Measurements from ENCODE around the gene IPO9. TPM values are rescaled to one million over a fixed set of nuclear protein-coding genes. Genes with fewer than 3 reads are reported as not detected.

IPO9 gene
- total and polyA plus RNA-seq, 2 experiments from 2014 or later = 29.4 to 45.2 TPM

DNA sequence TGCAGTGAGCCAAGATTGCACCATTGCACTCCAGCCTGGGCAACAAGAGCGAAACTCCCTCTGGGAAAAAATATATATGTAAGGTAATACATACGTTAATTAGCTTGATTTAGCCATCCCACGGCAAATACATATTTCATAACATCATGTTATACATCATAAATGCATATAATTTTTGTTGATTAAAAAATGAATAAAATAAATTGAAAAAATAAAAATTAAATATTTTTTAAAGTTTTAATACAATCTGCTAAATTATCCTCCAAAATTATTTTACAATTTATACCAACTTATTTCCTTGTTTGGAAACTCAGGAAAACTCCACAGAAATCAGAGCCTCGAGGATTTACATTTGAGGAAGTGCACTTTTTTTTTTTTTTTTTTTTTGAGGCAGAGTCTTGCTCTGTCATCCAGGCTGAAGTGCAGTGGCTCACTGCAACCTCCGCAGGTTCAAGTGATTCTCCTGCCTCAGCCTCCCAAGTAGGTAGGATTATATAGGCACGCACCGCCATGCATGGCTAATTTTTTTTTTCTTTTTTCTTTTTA lies 12.6 kb upstream of the IPO9 start:
- TF ChIP-seq, protein P1, sequence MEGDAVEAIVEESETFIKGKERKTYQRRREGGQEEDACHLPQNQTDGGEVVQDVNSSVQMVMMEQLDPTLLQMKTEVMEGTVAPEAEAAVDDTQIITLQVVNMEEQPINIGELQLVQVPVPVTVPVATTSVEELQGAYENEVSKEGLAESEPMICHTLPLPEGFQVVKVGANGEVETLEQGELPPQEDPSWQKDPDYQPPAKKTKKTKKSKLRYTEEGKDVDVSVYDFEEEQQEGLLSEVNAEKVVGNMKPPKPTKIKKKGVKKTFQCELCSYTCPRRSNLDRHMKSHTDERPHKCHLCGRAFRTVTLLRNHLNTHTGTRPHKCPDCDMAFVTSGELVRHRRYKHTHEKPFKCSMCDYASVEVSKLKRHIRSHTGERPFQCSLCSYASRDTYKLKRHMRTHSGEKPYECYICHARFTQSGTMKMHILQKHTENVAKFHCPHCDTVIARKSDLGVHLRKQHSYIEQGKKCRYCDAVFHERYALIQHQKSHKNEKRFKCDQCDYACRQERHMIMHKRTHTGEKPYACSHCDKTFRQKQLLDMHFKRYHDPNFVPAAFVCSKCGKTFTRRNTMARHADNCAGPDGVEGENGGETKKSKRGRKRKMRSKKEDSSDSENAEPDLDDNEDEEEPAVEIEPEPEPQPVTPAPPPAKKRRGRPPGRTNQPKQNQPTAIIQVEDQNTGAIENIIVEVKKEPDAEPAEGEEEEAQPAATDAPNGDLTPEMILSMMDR (IDR thresholded peaks at IDR 0.05; ENCODE audit: poor library complexity) = no peak
- TF ChIP-seq EZH2 (IDR thresholded peaks at IDR 0.05; ENCODE audit: borderline replicate concordance) = no peak
- TF ChIP-seq EZH2phosphoT487 (IDR thresholded peaks at IDR 0.05; ENCODE audit: low read depth, severe bottlenecking, unreplicated experiment) = no peak
- H3K27ac ChIP-seq = no peak overlapping the region
- H3K4me3 ChIP-seq = no peak overlapping the region
- no peaks in the 10 kb centered on the region for H3K9me2 ChIP-seq (replicated peaks; ENCODE audit: insufficient read depth)
- no peak overlapping the region for H3K4me2 ChIP-seq
- H3K79me2 ChIP-seq = no peaks in the 10 kb centered on the region
- no peak for DNase-seq (ENCODE audit: low spot score)
- no peaks in the 10 kb centered on the region for H3K9me3 ChIP-seq (ENCODE audit: low read depth)
- no peaks in the 10 kb centered on the region for H4K20me1 ChIP-seq (ENCODE audit: insufficient read depth, poor library complexity, severe bottlenecking)
- H3K4me1 ChIP-seq (ENCODE audit: insufficient read depth) = no peaks in the 10 kb centered on the region
- H3K36me3 ChIP-seq (replicated peaks; ENCODE audit: insufficient read depth, low read depth) = no peaks in the 10 kb centered on the region
- WGBS (ENCODE audit: low lambda C conversion rate, missing lambda C conversion rate) = 97% methylated on average over 7 of the region's 7 CpGs
- H3K27me3 ChIP-seq = no peaks in the 10 kb centered on the region
- H2AFZ ChIP-seq = no peak overlapping the region

DNA sequence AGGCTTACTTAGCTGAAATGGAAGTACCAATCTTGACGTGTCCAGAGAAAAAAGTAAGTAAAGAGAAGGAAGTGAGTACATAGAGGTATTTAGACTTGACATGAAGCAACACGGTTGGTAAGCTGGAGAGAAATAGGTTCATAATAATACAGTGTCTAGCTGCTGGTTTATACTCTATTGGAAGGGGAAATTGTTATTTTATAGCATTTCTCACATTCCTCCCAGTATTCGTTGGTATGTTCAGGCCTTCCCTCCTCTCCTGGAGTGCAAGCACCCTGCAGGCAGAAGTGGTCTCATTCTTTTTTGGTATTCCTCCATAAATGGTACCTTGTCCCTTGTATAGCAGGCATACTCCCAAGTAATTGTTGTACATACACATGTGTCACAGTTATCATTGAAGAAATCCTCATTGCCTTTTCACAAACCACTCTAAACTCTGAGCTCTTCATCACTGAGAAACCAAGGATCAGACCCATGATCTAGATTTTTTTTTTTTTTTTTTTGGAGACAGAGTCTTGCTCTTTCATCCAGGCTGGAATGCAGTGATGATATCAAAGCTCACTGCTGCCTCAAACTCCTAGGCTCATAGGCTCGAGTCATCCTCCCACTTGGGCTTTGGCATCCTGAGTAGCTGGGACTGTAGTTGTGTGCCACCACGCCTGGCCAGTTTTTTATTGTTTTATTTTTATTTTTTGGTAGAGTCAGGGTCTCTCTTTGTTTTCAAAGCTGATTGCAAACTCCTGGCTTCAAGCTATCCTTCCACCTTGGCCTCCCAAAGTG lies 9.8 kb upstream of the IPO9 start:
- Histone ChIP-seq H3K4me2 (no peak overlapping the region), H3K36me3 (replicated peaks; ENCODE audit: insufficient read depth, low read depth) (no peaks in the 10 kb centered on the region), H3K9me3 (ENCODE audit: low read depth) (no peaks in the 10 kb centered on the region), H3K27me3 (no peaks in the 10 kb centered on the region), H4K20me1 (ENCODE audit: insufficient read depth, poor library complexity, severe bottlenecking) (no peaks in the 10 kb centered on the region), H3K79me2 (no peaks in the 10 kb centered on the region), H3K27ac (no peak overlapping the region), H3K9me2 (replicated peaks; ENCODE audit: insufficient read depth) (no peaks in the 10 kb centered on the region), H2AFZ (no peak overlapping the region), H3K4me3 (no peak overlapping the region), H3K4me1 (ENCODE audit: insufficient read depth) (no peaks in the 10 kb centered on the region)
- no peak for DNase-seq (ENCODE audit: low spot score)
- TF ChIP-seq EZH2phosphoT487 (IDR thresholded peaks at IDR 0.05; ENCODE audit: low read depth, severe bottlenecking, unreplicated experiment) (no peak), EZH2 (IDR thresholded peaks at IDR 0.05; ENCODE audit: borderline replicate concordance) (no peak)
- TF ChIP-seq, protein P1 (IDR thresholded peaks at IDR 0.05; ENCODE audit: poor library complexity) = no peak
- 93% methylated on average over 5 of the region's 5 CpGs for WGBS (ENCODE audit: low lambda C conversion rate, missing lambda C conversion rate)

DNA sequence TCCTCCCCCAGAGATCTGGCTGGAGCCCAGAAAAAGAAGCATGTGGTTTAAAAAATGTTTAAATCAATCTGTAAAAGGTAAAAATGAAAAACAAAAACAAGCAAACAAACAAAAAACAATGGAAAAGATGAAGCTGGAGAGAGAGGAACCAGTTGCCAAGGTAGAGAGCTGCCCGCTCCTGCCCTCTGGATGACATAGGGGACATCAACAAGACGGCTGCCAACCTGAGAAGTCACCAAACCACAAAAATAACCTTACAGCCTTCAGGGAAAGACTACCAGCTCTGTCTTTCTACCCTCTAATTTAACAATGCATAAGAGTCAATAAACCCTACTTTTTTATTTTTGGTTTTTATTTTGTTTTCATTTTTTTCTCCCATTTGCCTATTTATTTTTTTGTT lies 8.5 kb upstream of the IPO9 start:
- Histone ChIP-seq H3K4me1 (ENCODE audit: insufficient read depth) (no peaks in the 10 kb centered on the region), H3K27me3 (no peaks in the 10 kb centered on the region), H3K4me3 (no peak overlapping the region), H3K79me2 (no peaks in the 10 kb centered on the region), H2AFZ (no peak overlapping the region), H3K27ac (no peak overlapping the region), H3K36me3 (replicated peaks; ENCODE audit: insufficient read depth, low read depth) (no peaks in the 10 kb centered on the region), H4K20me1 (ENCODE audit: insufficient read depth, poor library complexity, severe bottlenecking) (no peaks in the 10 kb centered on the region), H3K4me2 (no peak overlapping the region), H3K9me2 (replicated peaks; ENCODE audit: insufficient read depth) (no peaks in the 10 kb centered on the region), H3K9me3 (ENCODE audit: low read depth) (no peaks in the 10 kb centered on the region)
- TF ChIP-seq EZH2 (IDR thresholded peaks at IDR 0.05; ENCODE audit: borderline replicate concordance) = no peak
- no peak for TF ChIP-seq EZH2phosphoT487 (IDR thresholded peaks at IDR 0.05; ENCODE audit: low read depth, severe bottlenecking, unreplicated experiment)
- TF ChIP-seq, protein P1 (IDR thresholded peaks at IDR 0.05; ENCODE audit: poor library complexity) = no peak
- 98% methylated on average over 2 of the region's 2 CpGs for WGBS (ENCODE audit: low lambda C conversion rate, missing lambda C conversion rate)
- no peak for DNase-seq (ENCODE audit: low spot score)

Data from hepatocyte (in vitro differentiated cells).